DND-41 (cell line): ENCODE results near the gene GRIN2A.

Experiments
- EZH2 ChIP-seq: IDR thresholded peaks from 3 replicates; pipeline ENCODE4 v1.6.1; 2012; ENCODE audit warnings: borderline replicate concordance, low read depth, mild to moderate bottlenecking, moderate library complexity, low read length, inconsistent platforms; ENCODE audit not compliant: severe bottlenecking
- TF ChIP-seq, protein P1 (sequence below): IDR thresholded peaks from 2 replicates; pipeline ENCODE4 v1.5.1; 2012; ENCODE audit warnings: borderline replicate concordance, low read length, moderate library complexity, mild to moderate bottlenecking; ENCODE audit not compliant: poor library complexity, severe bottlenecking; ENCODE audit errors: extremely low read depth

DNA sequence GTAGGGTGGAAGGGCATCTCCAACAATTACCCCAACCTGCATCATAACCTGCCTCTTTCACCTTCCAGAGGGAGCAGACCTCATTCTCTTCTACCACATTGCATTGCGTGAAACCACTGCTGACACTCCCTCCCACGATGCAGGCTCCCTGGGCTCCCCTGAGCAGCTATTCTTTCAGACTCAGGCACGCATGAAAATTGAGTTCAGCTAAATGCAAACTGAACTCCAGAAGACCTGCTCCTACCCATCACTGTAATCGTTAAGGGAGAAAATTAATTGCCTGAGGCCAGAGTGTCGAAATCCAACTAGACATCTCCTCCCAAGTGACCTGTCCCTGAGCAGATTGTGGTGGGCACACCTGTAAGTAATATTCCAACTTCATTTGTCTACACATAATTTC is 186.0 kb downstream of the GRIN2A start:
- TF ChIP-seq, protein P1, sequence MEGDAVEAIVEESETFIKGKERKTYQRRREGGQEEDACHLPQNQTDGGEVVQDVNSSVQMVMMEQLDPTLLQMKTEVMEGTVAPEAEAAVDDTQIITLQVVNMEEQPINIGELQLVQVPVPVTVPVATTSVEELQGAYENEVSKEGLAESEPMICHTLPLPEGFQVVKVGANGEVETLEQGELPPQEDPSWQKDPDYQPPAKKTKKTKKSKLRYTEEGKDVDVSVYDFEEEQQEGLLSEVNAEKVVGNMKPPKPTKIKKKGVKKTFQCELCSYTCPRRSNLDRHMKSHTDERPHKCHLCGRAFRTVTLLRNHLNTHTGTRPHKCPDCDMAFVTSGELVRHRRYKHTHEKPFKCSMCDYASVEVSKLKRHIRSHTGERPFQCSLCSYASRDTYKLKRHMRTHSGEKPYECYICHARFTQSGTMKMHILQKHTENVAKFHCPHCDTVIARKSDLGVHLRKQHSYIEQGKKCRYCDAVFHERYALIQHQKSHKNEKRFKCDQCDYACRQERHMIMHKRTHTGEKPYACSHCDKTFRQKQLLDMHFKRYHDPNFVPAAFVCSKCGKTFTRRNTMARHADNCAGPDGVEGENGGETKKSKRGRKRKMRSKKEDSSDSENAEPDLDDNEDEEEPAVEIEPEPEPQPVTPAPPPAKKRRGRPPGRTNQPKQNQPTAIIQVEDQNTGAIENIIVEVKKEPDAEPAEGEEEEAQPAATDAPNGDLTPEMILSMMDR, result no peak
- TF ChIP-seq EZH2, result no peak
